ENCODE results near the gene GNAS-AS1.

Gene GNAS-AS1

DNA sequence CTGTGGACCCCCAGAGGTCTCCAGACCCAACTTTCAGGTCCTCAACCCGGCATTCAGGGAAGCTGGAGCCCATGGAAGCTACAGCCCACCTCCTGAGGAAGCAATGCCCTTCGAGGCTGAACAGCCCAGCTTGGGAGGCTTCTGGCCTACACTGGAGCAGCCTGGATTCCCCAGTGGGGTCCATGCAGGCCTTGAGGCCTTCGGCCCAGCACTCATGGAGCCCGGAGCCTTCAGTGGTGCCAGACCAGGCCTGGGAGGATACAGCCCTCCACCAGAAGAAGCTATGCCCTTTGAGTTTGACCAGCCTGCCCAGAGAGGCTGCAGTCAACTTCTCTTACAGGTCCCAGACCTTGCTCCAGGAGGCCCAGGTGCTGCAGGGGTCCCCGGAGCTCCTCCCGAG is 2.8 kb upstream of the GNAS-AS1 start:
- DNase-seq (ENCODE audit: low read depth): no peak
- TF ChIP-seq CTCF (IDR thresholded peaks at IDR 0.05; ENCODE audit: control insufficient read depth, insufficient read depth, low read depth, low read length, missing control alignments): no peak
- no peak overlapping the region for H3K4me3 ChIP-seq (ENCODE audit: control insufficient read depth, low read depth, low read length)

DNA sequence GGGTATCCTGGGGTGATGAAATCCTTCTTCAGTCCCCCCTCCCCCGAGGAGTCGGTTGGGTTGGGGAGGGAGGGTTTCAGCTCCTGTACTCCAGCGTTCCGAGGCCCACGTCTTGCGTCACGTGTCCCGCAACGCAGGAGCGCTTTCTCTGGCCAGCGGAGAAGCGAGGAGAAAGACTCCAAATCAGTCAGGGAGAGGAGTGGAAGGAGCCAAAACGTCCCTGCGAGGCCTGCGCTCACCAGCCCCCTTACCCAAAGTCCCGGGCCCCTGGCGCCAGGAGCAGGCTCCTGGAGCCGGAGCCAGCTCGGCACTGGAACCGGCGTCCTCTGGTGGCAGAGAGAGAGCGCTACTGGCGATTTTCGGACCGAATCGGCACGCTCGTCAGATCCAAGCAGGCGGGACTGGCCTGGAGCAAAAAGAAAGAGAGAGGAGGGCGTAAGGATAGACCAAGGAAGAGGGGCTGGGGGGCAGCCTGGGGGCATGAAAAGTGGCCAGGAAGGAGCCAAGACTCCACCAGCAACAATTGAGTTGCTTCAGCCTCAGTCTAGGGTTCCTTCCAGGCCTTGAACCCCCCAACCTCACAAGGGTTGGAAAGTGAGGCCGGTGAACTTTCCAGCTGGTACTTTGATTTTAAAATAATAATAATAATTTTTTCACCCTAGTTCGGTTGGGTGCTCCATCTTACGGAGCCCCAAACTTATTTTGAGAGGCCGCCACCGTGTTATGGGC is 2.0 kb upstream of the GNAS-AS1 start, which contains the start of gene GNAS:
TSS of gene GNAS (plus strand) at position 174 of the 729 bp plus-strand sequence.
- no peak for DNase-seq (ENCODE audit: low read depth)
- H3K4me3 ChIP-seq (ENCODE audit: control insufficient read depth, low read depth, low read length): peak within 1 kb of the TSS; percentile 80
- peak; percentile 82 for TF ChIP-seq CTCF (IDR thresholded peaks at IDR 0.05; ENCODE audit: control insufficient read depth, insufficient read depth, low read depth, low read length, missing control alignments)

DNA sequence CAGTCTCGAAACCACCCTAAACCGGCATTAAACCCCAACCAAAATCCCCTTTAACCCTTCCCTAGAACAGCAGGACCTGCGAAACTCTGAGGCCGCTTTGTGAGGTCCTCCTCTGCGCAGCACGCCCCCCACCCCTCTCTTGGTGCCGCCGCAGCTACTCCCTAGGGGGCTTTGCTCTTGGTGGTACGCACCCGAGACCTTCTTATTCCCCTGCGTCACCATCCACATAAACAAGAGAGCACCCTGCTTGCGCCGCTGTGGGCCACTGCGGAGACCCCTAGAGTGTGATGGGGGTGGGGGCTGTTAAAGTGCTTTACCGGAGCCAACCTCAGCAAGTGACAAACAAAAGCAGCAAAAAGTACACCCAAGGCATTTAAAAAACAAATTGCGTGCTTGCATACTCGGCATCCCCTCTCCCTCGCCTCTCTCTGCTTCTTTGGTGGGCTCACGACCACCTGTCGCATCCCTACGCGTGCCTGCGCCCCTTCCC is 1.3 kb upstream of the GNAS-AS1 start:
- no peak for DNase-seq (ENCODE audit: low read depth)
- no peak for TF ChIP-seq CTCF (IDR thresholded peaks at IDR 0.05; ENCODE audit: control insufficient read depth, insufficient read depth, low read depth, low read length, missing control alignments)
- H3K4me3 ChIP-seq (ENCODE audit: control insufficient read depth, low read depth, low read length): peak overlapping the region; percentile 80

GRCh38 chr20:58851221-58851968 is 693 bp upstream of the GNAS-AS1 start:
- TF ChIP-seq CTCF (IDR thresholded peaks at IDR 0.05; ENCODE audit: control insufficient read depth, insufficient read depth, low read depth, low read length, missing control alignments): no peak
- DNase-seq (ENCODE audit: low read depth): no peak
- H3K4me3 ChIP-seq (ENCODE audit: control insufficient read depth, low read depth, low read length): peak overlapping the region; percentile 80

DNA sequence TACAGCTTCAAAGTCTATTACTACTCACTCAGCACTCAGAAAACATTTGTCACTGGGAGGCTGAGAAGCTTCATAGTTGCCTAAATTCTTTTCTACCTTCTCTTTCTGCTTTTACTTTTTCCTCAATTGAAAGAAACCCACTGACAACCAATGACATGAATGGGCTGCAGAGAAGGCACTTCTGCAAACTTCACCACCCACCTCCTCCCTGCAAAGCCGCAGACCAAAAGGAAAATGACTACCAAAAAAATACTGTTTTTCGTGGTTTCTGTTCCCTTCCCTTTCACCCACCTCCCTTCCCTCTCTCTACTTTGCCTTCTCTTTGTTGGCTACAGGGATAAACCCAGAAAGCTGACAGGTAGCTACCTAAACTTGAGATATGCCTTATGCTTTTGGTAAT is 3.2 kb downstream of the GNAS-AS1 start:
- H3K4me3 ChIP-seq (ENCODE audit: control insufficient read depth, low read depth, low read length): no peak overlapping the region
- no peak for DNase-seq (ENCODE audit: low read depth)
- no peak for TF ChIP-seq CTCF (IDR thresholded peaks at IDR 0.05; ENCODE audit: control insufficient read depth, insufficient read depth, low read depth, low read length, missing control alignments)

DNA sequence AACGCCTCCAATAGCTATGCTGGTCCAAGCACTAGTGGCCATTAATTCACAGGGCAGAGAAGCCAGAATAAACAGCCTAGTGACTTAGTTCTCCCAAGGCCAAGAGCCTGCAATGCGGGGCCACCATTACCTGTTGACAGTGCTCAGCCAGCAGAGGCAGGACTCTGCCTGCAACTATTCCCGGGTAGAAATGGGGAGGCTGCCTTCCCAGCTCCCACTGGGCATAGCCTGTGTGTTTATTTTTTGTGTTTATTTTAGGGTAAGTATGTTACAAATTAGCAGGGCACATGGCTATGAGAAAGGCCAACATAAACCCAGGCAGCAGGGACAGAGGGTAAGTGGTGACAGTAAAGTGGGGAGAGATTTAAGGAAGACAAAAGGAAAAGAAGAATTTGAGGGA is 5.0 kb downstream of the GNAS-AS1 start:
- no peak for TF ChIP-seq CTCF (IDR thresholded peaks at IDR 0.05; ENCODE audit: control insufficient read depth, insufficient read depth, low read depth, low read length, missing control alignments)
- no peak for DNase-seq (ENCODE audit: low read depth)

More for the DNA sequence above, 5.0 kb downstream of the GNAS-AS1 start:
- H3K4me3 ChIP-seq (ENCODE audit: control insufficient read depth, low read depth, low read length): no peak overlapping the region
